ENCODE data around the gene AAK1. TPM values are rescaled to one million over a fixed set of nuclear protein-coding genes. Genes with fewer than 3 reads are reported as not detected.
A peak's percentile ranks its signal among the peaks of the same experiment; 100 is the strongest.

AAK1 gene
- total RNA-seq, 1 experiment from 2014 or later, result 30.6 TPM

- WGBS (ENCODE audit: extremely low coverage, insufficient read length, low lambda C conversion rate), result no CpG with 5 or more reads among the region's 9 CpGs
- H3K23ac ChIP-seq (ENCODE audit: insufficient read length, low read depth, low read length), result no peak overlapping the region
Measured at GRCh38 chr2:69584127-69584889, 59.2 kb downstream of the AAK1 start.

More at GRCh38 chr2:69584127-69584889, 59.2 kb downstream of the AAK1 start:
- H2AK5ac ChIP-seq (ENCODE audit: insufficient read length, low read length), result no peak overlapping the region
- H3K4ac ChIP-seq (ENCODE audit: low read depth, low read length), result no peak overlapping the region
- Mint-ChIP-seq H3K36me3 (ENCODE audit: insufficient read depth in 1 of 3, low read depth in 3 of 3) (no peaks in the 10 kb centered on the region; a peak in 1 of 7 replicates), H3K4me1 (peaks cover 18 to 32% of the 10 kb centered on the region in 2 experiments), H3K27me3 (ENCODE audit: low read depth) (no peaks in the 10 kb centered on the region), H3K4me3 (no peak overlapping the region), H3K27ac (peak overlapping the region in 1 of 3 experiments; percentile 16; a peak in 1 of 7 replicates), H3K9me3 (no peaks in the 10 kb centered on the region)
- H2BK120ac ChIP-seq (ENCODE audit: low read depth, low read length, poor library complexity, severe bottlenecking), result no peak overlapping the region
- H3K14ac ChIP-seq (ENCODE audit: insufficient read depth, low read length), result no peak overlapping the region
- no peak overlapping the region for H2BK12ac ChIP-seq (ENCODE audit: insufficient read length, low read depth, low read length)
- H3K56ac ChIP-seq (ENCODE audit: insufficient read length, low read depth, low read length), result no peak overlapping the region
- no peak overlapping the region for H4K8ac ChIP-seq (replicated peaks; ENCODE audit: insufficient read length, low read depth, low read length)
- no peak for DNase-seq
- TF ChIP-seq CTCF (conservative IDR thresholded peaks at IDR 0.05), result no peak
- no peak overlapping the region for H4K5ac ChIP-seq (ENCODE audit: insufficient read length, low read depth, low read length)
- no peak overlapping the region for H2BK20ac ChIP-seq (ENCODE audit: low read depth, low read length, poor library complexity, severe bottlenecking)
- no peak overlapping the region for H3K18ac ChIP-seq (ENCODE audit: insufficient read length, low read depth, low read length)
- H3T11ph ChIP-seq (ENCODE audit: low read length), result no peak overlapping the region
- no peaks in the 10 kb centered on the region for H3K23me2 ChIP-seq (ENCODE audit: insufficient read length, low read depth, low read length, poor library complexity, severe bottlenecking)
- no peak overlapping the region for H3K9ac ChIP-seq (ENCODE audit: extremely low read depth, insufficient read length, low read length)
- H3K27me3 ChIP-seq (ENCODE audit: insufficient read depth, low read length), result no peaks in the 10 kb centered on the region
- no peak overlapping the region for H2BK5ac ChIP-seq (ENCODE audit: insufficient read length, low read length)
- H3K27ac ChIP-seq (ENCODE audit: insufficient read length, low read depth, low read length), result no peak overlapping the region
- H4K20me1 ChIP-seq (ENCODE audit: control insufficient read depth, insufficient read depth, insufficient read length), result no peaks in the 10 kb centered on the region
- H3K79me1 ChIP-seq (ENCODE audit: insufficient read depth, low read depth, low read length, poor library complexity, severe bottlenecking), result peaks cover 3% of the 10 kb centered on the region
- no peaks in the 10 kb centered on the region for H3K9me3 ChIP-seq (ENCODE audit: control insufficient read depth, low read depth, low read length)
- H2AFZ ChIP-seq (ENCODE audit: low read length), result no peak overlapping the region
- no peak overlapping the region for H3K4me2 ChIP-seq (ENCODE audit: insufficient read depth, insufficient read length, low read length)
- H4K91ac ChIP-seq (ENCODE audit: insufficient read length, low read depth, low read length), result no peak overlapping the region
- peaks cover 5% of the 10 kb centered on the region; the same call in 1 of the 2 replicates for H3K4me1 ChIP-seq (ENCODE audit: insufficient read depth, low read length)
- H2BK15ac ChIP-seq (ENCODE audit: low read depth, low read length), result no peak overlapping the region
- H3K79me2 ChIP-seq (ENCODE audit: insufficient read depth, low read length), result peaks cover 3% of the 10 kb centered on the region; the same call in 1 of the 2 replicates
